AG04450 (cell line): ENCODE results near the gene EXOC5. TPM values are rescaled to one million over a fixed set of nuclear protein-coding genes. Genes with fewer than 3 reads are reported as not detected.
"Not testable (repeated sequence)": the region's sequence is repeated elsewhere in the genome, so short reads cannot be mapped to it uniquely, and the experiment has no call there.

Source experiments
- CTCF ChIA-PET: fragments of 300-600, 350-600 bp; formaldehyde crosslinking; extraction: SDS; loops from one replicate; lab custom pipeline; 2022; ENCODE audit warnings: antibody characterized with exemption, inconsistent platforms; lab: Charles Lee
- POLR2A ChIA-PET: fragments of 350-600 bp; formaldehyde crosslinking; extraction: SDS; loops from one replicate; lab custom pipeline; 2021; ENCODE audit warnings: antibody characterized with exemption, inconsistent platforms; lab: Yijun Ruan, JAX
- DNase-seq: peaks from one replicate; pipeline ENCODE4 v3.0.0-alpha.2; 2011; ENCODE audit warnings: low read depth, low spot score
- H3K27ac ChIP-seq: one replicate; pipeline ENCODE4 v1.5.1; 2012; ENCODE audit warnings: low read depth, low read length, control low read depth
- H3K27me3 ChIP-seq: one replicate; pipeline ENCODE4 v1.6.0; 2012; ENCODE audit warnings: low read length; ENCODE audit not compliant: control insufficient read depth, insufficient read depth
- H3K4me3 ChIP-seq: 2 replicates; pipeline ENCODE4 v1.5.1; 2011; ENCODE audit warnings: mild to moderate bottlenecking, low read depth, low read length, control low read depth
- H3K9me3 ChIP-seq: 2 replicates; pipeline ENCODE4 v1.5.1; 2012; ENCODE audit warnings: low read length; ENCODE audit not compliant: control insufficient read depth, insufficient read depth
- polyA plus RNA-seq: library from polyadenylated mRNA; depleted of rRNA; stranded (reverse); fragments of >200 nt; gene quantifications from 2 replicates; pipeline ENCODE4 v1.2.3, GENCODE V29; 2011
- TF ChIP-seq, protein P1 (sequence below): IDR thresholded peaks from 2 replicates; pipeline ENCODE4 v1.5.1; 2011; ENCODE audit warnings: low read depth, low read length, control low read depth, inconsistent platforms

The EXOC5 gene
- polyA plus RNA-seq, 1 experiment, result 71.6 TPM

DNA sequence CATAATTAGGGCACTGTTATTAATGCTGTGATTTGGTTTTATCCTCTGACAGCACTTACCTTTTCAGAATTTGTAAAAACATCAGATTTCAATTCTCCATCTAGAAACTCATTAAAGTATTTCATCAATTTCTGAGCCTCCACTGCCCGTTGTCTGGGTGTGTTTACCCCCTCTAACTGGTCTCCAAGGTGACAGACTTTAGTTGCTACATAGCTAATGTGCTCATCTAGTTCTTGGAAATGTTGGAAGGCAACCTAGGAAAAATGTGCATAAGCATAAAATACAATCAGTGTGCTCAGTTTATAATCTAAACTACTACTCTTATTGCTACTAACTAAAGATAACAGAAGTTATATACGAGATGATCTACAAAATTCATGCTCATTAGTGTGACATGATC lies 24.6 kb downstream of the EXOC5 start:
- DNase-seq, result no peak
- no peaks in the 10 kb centered on the region for H3K27me3 ChIP-seq
- ChIA-PET POLR2A (no interaction called here), CTCF (interaction anchor here (1.2 to 1.3 kb wide), 2 partner anchors 8 to 25 kb away, joined by 4 to 5 read pairs; partner anchors contain the start of genes AP5M1 and EXOC5)
- no peak overlapping the region for H3K4me3 ChIP-seq
- TF ChIP-seq, protein P1, sequence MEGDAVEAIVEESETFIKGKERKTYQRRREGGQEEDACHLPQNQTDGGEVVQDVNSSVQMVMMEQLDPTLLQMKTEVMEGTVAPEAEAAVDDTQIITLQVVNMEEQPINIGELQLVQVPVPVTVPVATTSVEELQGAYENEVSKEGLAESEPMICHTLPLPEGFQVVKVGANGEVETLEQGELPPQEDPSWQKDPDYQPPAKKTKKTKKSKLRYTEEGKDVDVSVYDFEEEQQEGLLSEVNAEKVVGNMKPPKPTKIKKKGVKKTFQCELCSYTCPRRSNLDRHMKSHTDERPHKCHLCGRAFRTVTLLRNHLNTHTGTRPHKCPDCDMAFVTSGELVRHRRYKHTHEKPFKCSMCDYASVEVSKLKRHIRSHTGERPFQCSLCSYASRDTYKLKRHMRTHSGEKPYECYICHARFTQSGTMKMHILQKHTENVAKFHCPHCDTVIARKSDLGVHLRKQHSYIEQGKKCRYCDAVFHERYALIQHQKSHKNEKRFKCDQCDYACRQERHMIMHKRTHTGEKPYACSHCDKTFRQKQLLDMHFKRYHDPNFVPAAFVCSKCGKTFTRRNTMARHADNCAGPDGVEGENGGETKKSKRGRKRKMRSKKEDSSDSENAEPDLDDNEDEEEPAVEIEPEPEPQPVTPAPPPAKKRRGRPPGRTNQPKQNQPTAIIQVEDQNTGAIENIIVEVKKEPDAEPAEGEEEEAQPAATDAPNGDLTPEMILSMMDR, result no peak
- no peak overlapping the region for H3K27ac ChIP-seq
- H3K9me3 ChIP-seq, result no peaks in the 10 kb centered on the region

DNA sequence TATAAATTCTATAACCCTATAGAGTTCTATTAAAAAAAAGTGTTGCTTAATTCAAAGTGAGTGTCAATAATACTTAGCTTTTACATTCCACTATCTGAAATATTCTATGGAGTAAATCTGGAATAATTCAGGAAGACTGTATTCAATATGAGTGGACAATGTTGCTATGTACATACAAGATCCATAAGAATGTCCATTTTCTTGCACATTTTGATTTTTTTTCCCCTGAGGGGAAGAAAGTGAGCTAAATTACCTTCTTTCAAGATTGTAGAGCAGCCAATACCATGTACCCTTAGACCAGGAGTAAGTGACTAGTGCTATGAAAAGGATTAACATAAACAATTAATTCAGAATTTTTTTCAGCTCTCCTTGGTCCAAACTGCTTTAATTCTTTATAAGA lies 25.4 kb downstream of the EXOC5 start:
- CTCF ChIA-PET, result interaction anchor here (1.3 kb wide), 1 partner anchor 25 kb away, joined by 5 read pairs; the partner anchor contains the start of genes AP5M1 and EXOC5
- DNase-seq, result no peak
- Histone ChIP-seq H3K27me3 (no peaks in the 10 kb centered on the region), H3K4me3 (no peak overlapping the region), H3K9me3 (no peaks in the 10 kb centered on the region), H3K27ac (no peak overlapping the region)
- TF ChIP-seq, protein P1, result no peak
- POLR2A ChIA-PET, result no interaction called here

DNA sequence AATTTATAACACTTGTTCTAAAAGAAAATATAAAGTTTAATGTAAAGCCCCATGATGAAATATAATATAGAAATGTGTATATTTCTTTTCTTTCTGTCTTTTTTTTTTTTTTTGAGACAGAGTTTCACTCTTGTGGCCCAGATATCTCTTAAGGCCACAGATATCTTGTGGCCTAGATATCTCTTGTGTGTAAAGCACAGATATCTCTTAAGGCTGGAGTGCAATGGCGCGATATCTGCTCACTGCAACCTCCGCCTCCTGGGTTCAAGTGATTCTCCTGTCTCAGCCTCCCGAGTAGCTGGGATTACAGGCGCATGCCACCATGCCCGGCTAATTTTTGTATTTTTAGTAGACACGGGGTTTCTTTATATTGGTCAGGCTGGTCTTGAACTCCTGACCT lies 28.6 kb downstream of the EXOC5 start:
- H3K9me3 ChIP-seq, H3K27ac ChIP-seq, H3K27me3 ChIP-seq, POLR2A ChIA-PET, CTCF ChIA-PET, DNase-seq, H3K4me3 ChIP-seq: not testable (repeated sequence)

DNA sequence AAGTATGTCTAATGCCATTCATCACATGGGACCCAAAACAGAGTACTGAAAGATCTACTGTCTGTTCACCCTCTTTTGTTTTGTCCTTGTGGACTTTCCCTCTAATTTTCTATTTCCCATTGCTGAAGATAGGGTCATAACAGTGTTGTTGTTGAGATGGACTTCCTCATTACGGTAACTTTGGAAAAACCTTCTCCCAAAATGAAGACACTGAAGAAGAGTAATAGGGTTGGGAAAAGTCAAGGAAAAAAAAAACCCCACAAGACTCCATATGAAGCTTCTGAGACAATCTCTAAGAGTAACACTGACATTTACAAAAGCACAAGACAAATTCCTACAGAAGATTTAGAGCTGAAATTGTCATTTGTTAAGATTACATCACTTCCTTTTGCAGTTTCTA lies 36.7 kb downstream of the EXOC5 start:
- CTCF ChIA-PET, result no interaction called here
- TF ChIP-seq, protein P1, result no peak
- POLR2A ChIA-PET, result no interaction called here
- DNase-seq, result no peak
- Histone ChIP-seq H3K27ac (no peak overlapping the region), H3K9me3 (no peaks in the 10 kb centered on the region), H3K4me3 (no peak overlapping the region), H3K27me3 (no peaks in the 10 kb centered on the region)

DNA sequence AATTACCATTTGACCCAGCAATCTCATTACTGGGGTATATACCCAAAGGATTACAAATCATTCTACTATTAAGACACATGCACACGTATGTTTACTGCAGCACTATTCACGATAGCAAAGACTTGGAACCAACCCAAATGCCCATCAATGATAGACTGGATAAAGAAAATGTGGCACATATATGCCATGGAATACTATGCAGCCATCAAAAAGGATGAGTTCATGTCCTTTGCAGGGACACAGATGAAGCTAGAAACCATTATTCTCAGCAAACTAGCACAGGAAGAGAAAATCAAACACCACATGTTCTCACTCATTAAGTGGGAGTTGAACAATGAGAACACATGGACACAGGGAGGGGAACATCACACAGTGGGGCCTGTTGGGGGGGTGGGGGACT lies 40.4 kb downstream of the EXOC5 start:
- H3K27me3 ChIP-seq, H3K9me3 ChIP-seq, H3K27ac ChIP-seq, CTCF ChIA-PET, DNase-seq, H3K4me3 ChIP-seq, POLR2A ChIA-PET: not testable (repeated sequence)

DNA sequence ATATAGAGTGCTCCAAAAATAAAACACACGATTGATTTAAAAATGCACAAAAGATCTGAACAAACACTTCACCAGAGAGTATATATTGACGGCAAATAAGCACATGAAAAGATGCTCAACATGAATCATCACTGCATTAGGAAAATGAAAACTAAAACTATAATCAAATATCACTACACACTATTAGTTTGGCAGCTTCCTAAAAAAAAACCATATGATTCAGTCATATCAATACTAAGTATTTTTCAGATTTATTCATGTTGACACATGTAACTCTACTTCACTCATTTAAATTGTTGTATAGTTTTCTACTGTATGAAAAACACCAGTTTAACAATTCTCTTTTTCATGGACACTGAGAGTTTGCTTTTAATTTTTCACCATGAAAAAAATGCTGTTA lies 41.6 kb downstream of the EXOC5 start:
- DNase-seq, result no peak

More for the DNA sequence above, 41.6 kb downstream of the EXOC5 start:
- TF ChIP-seq, protein P1, result no peak
- ChIA-PET CTCF (no interaction called here), POLR2A (no interaction called here)
- H3K9me3 ChIP-seq, result no peaks in the 10 kb centered on the region
- H3K27ac ChIP-seq, result no peak overlapping the region
- no peak overlapping the region for H3K4me3 ChIP-seq
- no peaks in the 10 kb centered on the region for H3K27me3 ChIP-seq
